Caco-2 (cell line): ENCODE data around the gene COL5A1. TPM values are rescaled to one million over a fixed set of nuclear protein-coding genes. Genes with fewer than 3 reads are reported as not detected.

Experiments used
- BruUV-seq: library from RNA; stranded (reverse); fragments of 400-500 nt; replicated peaks from 2 replicates; lab custom pipeline; 2021; lab: Mats Ljungman, UMichigan
- CTCF ChIA-PET: fragments of 300-600 bp; sonication (Branson Sonifier 250); formaldehyde crosslinking; loops from one replicate; lab custom pipeline; 2022; ENCODE audit warnings: antibody characterized with exemption; lab: Charles Lee
- POLR2A ChIA-PET: fragments of 300-600 bp; sonication (Branson Sonifier 250); formaldehyde crosslinking; loops from one replicate; lab custom pipeline; 2022; ENCODE audit warnings: antibody characterized with exemption; lab: Charles Lee
- DNase-seq, 2 experiments: peaks; one replicate each; pipeline versions ENCODE4 v3.0.0 to v3.0.0-alpha.2; 2020 to 2022
- H3K27me3 ChIP-seq: replicated peaks from 2 replicates; pipeline ENCODE4 v1.6.0; 2011; ENCODE audit warnings: low read length; ENCODE audit not compliant: control insufficient read depth, insufficient read depth
- H3K36me3 ChIP-seq: 2 replicates; pipeline ENCODE4 v1.5.1; 2011; ENCODE audit warnings: low read length; ENCODE audit not compliant: control insufficient read depth, insufficient read depth
- H3K4me1 ChIP-seq: fragments of 250-450 bp; sonication (Bioruptor Pico); 2 replicates; pipeline ENCODE4 v1.5.1; 2020; ENCODE audit warnings: mild to moderate bottlenecking
- H3K4me3 ChIP-seq: 2 replicates; pipeline ENCODE4 v1.5.1; 2011; ENCODE audit warnings: low read depth, mild to moderate bottlenecking, control low read depth, low read length
- H3K9me3 ChIP-seq: fragments of 250-450 bp; sonication (Bioruptor Pico); 2 replicates; pipeline ENCODE4 v1.5.1; 2020; ENCODE audit warnings: mild to moderate bottlenecking, moderate library complexity
- H3K27ac Mint-ChIP-seq: one replicate; pipeline ENCODE4 v1.8.0; 2022; ENCODE audit warnings: mixed read lengths; ENCODE audit not compliant: unreplicated experiment
- H3K27me3 Mint-ChIP-seq: one replicate; pipeline ENCODE4 v1.8.0; 2022; ENCODE audit warnings: mixed read lengths; ENCODE audit not compliant: insufficient read depth, unreplicated experiment
- H3K36me3 Mint-ChIP-seq: one replicate; pipeline ENCODE4 v1.8.0; 2022; ENCODE audit warnings: mild to moderate bottlenecking, mixed read lengths; ENCODE audit not compliant: insufficient read depth, unreplicated experiment
- H3K4me1 Mint-ChIP-seq: one replicate; pipeline ENCODE4 v1.8.0; 2022; ENCODE audit warnings: low read depth, mixed read lengths; ENCODE audit not compliant: unreplicated experiment
- H3K4me3 Mint-ChIP-seq: one replicate; pipeline ENCODE4 v1.8.0; 2022; ENCODE audit warnings: mild to moderate bottlenecking, moderate library complexity, mixed read lengths; ENCODE audit not compliant: unreplicated experiment
- H3K9me3 Mint-ChIP-seq: one replicate; pipeline ENCODE4 v1.8.0; 2022; ENCODE audit warnings: mixed read lengths; ENCODE audit not compliant: unreplicated experiment
- CTCF ChIP-seq, 2 experiments: fragments of 200-600 bp in 1 of 2; IDR thresholded peaks; 1 replicate in 1 of 2; 2 replicates in 1 of 2; pipeline versions ENCODE4 v1.5.1 to v1.8.0; 2011 to 2022; ENCODE audit warnings: antibody characterized with exemption in 1 of 2, control low read depth in 1 of 2, inconsistent platforms in 1 of 2, low read depth in 1 of 2, low read length in 1 of 2, mild to moderate bottlenecking in 1 of 2, moderate library complexity in 1 of 2; ENCODE audit not compliant: insufficient read depth in 1 of 2, severe bottlenecking in 1 of 2, unreplicated experiment in 1 of 2
- intact Hi-C: fragments of 100-400 bp; cut with micrococcal nuclease; formaldehyde crosslinking; loops from one replicate; pipeline ENCODE4 v1.10.0; 2022; ENCODE audit not compliant: unreplicated experiment
- total RNA-seq: library from RNA; stranded (reverse); gene quantifications from 2 replicates; pipeline ENCODE4 v1.2.3, GENCODE V29; 2022

Gene COL5A1
- total RNA-seq, 1 experiment from 2014 or later = 4.8 TPM

- H3K27me3 Mint-ChIP-seq = no peaks in the 10 kb centered on the region
- no peak overlapping the region for H3K4me3 Mint-ChIP-seq
- ChIA-PET POLR2A (no interaction called here), CTCF (interaction anchor here (1.3 kb wide), 1 partner anchor 45 kb away, joined by 4 read pairs; no protein-coding TSS in a partner anchor)
- no peak for TF ChIP-seq CTCF (IDR thresholded peaks at IDR 0.05; ENCODE audit: insufficient read depth in 1 of 2, low read depth in 1 of 2, low read length in 1 of 2, severe bottlenecking in 1 of 2, unreplicated experiment in 1 of 2)
- H3K27ac Mint-ChIP-seq = no peak overlapping the region
- no peaks in the 10 kb centered on the region for H3K4me1 ChIP-seq
- H3K9me3 ChIP-seq = no peaks in the 10 kb centered on the region
- no peak overlapping the region for H3K4me3 ChIP-seq
- DNase-seq = no peak
- no peaks in the 10 kb centered on the region for H3K36me3 Mint-ChIP-seq
- no TSS peak for BruUV-seq
- no peaks in the 10 kb centered on the region for H3K36me3 ChIP-seq
- no peaks in the 10 kb centered on the region for H3K4me1 Mint-ChIP-seq
- H3K9me3 Mint-ChIP-seq = no peaks in the 10 kb centered on the region
- no peaks in the 10 kb centered on the region for H3K27me3 ChIP-seq
- intact Hi-C loops = no loop called here
These were observed 53.1 kb downstream of the COL5A1 start for GRCh38 chr9:134694714-134695113.

GRCh38 chr9:134695144-134695543 lies 53.5 kb downstream of the COL5A1 start:
- CTCF ChIA-PET = interaction anchor here (1.3 kb wide), 1 partner anchor 45 kb away, joined by 4 read pairs; no protein-coding TSS in a partner anchor
- H3K27me3 ChIP-seq = no peaks in the 10 kb centered on the region
- intact Hi-C loops = no loop called here

GRCh38 chr9:134696433-134696832 lies 54.8 kb downstream of the COL5A1 start:
- intact Hi-C loops = no loop called here
- H3K4me1 Mint-ChIP-seq = no peaks in the 10 kb centered on the region
- CTCF ChIA-PET = no interaction called here
- no peaks in the 10 kb centered on the region for H3K27me3 Mint-ChIP-seq
- no peaks in the 10 kb centered on the region for H3K9me3 ChIP-seq
- no peaks in the 10 kb centered on the region for H3K36me3 Mint-ChIP-seq
- POLR2A ChIA-PET = no interaction called here
- BruUV-seq = no TSS peak
- TF ChIP-seq CTCF (IDR thresholded peaks at IDR 0.05; ENCODE audit: insufficient read depth in 1 of 2, low read depth in 1 of 2, low read length in 1 of 2, severe bottlenecking in 1 of 2, unreplicated experiment in 1 of 2) = no peak
- no peak overlapping the region for H3K4me3 Mint-ChIP-seq
- H3K4me3 ChIP-seq = no peak overlapping the region
- H3K27ac Mint-ChIP-seq = no peak overlapping the region
- no peaks in the 10 kb centered on the region for H3K27me3 ChIP-seq
- H3K4me1 ChIP-seq = no peaks in the 10 kb centered on the region
- H3K36me3 ChIP-seq = no peaks in the 10 kb centered on the region
- DNase-seq = no peak
- H3K9me3 Mint-ChIP-seq = no peaks in the 10 kb centered on the region

More at GRCh38 chr9:134695144-134695543, 53.5 kb downstream of the COL5A1 start:
- no peak overlapping the region for H3K27ac Mint-ChIP-seq
- POLR2A ChIA-PET = no interaction called here
- H3K4me1 Mint-ChIP-seq = no peaks in the 10 kb centered on the region
- no peaks in the 10 kb centered on the region for H3K9me3 ChIP-seq
- H3K4me1 ChIP-seq = no peaks in the 10 kb centered on the region
- no TSS peak for BruUV-seq
- no peaks in the 10 kb centered on the region for H3K36me3 ChIP-seq
- no peak for DNase-seq
- no peaks in the 10 kb centered on the region for H3K27me3 Mint-ChIP-seq
- H3K4me3 ChIP-seq = no peak overlapping the region
- no peaks in the 10 kb centered on the region for H3K36me3 Mint-ChIP-seq
- TF ChIP-seq CTCF (IDR thresholded peaks at IDR 0.05; ENCODE audit: insufficient read depth in 1 of 2, low read depth in 1 of 2, low read length in 1 of 2, severe bottlenecking in 1 of 2, unreplicated experiment in 1 of 2) = no peak
- H3K9me3 Mint-ChIP-seq = no peaks in the 10 kb centered on the region
- no peak overlapping the region for H3K4me3 Mint-ChIP-seq
